GM15510 (cell line): ENCODE data around the gene OXCT1.

Experiments used
- POLR2A ChIP-seq: IDR thresholded peaks from 3 replicates; pipeline ENCODE4 v1.6.1; 2011; ENCODE audit warnings: borderline replicate concordance; ENCODE audit not compliant: insufficient read length; ENCODE audit errors: extremely low read depth

The OXCT1 gene

GRCh38 chr5:41882765-41883164 lies 12.5 kb upstream of the OXCT1 start:
- TF ChIP-seq POLR2A: no peak

DNA sequence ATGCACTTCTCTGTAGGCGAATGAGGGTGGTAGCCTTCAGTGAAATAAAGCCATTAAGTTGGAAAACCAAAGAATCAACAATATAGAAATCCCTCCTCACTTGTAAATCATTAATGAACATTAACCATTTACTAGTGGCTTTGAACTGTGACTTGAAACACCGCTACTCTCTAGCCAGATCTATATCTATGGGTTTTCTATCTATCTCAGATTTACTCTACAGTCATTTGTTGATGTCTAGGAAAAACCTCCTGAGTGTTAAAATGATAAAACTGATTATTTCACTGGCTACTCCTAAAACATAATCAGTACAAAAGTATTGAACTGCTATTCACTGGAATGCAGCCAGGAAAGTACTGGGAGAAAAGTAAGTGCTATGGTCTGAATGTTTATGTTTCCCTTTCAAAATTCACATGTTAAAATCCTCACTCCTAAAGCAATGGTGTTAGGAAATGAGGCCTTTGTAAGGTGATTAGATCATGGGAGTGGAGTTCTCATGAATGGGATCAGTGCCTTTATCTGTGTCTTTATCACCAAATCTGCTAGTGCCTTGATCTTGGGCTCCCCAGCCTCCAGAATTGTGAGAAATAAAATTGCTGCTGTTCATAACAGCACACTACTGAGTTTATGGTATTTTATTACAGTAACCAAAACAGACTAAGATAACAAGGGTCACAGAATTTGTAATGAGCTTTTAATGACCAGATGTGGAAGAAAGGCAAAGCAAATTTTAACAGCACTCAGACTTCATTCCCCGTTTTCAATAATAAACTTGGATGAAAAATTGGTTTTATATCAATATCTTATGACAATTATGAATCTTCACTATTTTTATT lies 8.6 kb upstream of the OXCT1 start:
- no peak for TF ChIP-seq POLR2A

- no peak for TF ChIP-seq POLR2A
Observed at GRCh38 chr5:41878173-41878572, 7.9 kb upstream of the OXCT1 start.

DNA sequence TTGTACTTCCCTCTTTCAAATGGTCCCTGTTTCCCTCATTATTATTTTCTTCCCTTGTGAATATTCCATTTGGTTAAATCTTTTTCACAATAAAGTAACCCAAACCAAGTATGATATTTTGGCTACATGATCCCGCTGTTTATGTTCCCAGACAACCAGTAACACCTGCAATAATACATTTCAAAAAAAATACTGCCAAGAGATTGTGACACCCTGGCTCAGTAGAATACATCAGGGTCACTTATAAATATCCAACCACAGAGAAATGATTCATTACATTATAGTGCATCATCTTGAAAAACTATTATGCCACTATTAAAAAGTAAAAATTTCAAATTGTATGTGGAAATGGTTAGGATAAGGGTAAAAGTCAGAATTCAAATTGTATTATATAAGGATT lies 7.2 kb upstream of the OXCT1 start:
- TF ChIP-seq POLR2A: no peak

- no peak for TF ChIP-seq POLR2A
Observed at GRCh38 chr5:41876678-41877077, 6.5 kb upstream of the OXCT1 start.

GRCh38 chr5:41875121-41875520 lies 4.9 kb upstream of the OXCT1 start:
- no peak for TF ChIP-seq POLR2A

GRCh38 chr5:41874512-41875060 lies 4.4 kb upstream of the OXCT1 start:
- TF ChIP-seq POLR2A: no peak

DNA sequence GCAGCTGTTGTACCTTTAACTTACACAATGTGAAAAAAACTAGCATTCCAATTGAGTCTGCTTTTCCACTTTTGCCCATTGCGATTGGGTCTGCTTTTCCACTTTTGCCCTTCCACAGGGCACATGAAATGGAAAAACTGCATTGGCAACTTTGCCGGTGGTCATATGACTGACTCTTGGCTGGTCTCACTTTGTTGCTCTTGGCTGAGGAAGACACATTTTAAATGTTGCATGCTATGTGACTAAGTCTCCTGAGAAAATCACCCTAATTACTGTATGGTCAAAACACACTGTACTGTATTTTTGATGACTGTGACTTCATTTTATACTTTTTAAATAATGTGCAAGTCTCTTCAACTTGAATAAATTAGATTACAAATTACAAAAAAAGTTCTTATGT lies 1.6 kb upstream of the OXCT1 start:
- no peak for TF ChIP-seq POLR2A

DNA sequence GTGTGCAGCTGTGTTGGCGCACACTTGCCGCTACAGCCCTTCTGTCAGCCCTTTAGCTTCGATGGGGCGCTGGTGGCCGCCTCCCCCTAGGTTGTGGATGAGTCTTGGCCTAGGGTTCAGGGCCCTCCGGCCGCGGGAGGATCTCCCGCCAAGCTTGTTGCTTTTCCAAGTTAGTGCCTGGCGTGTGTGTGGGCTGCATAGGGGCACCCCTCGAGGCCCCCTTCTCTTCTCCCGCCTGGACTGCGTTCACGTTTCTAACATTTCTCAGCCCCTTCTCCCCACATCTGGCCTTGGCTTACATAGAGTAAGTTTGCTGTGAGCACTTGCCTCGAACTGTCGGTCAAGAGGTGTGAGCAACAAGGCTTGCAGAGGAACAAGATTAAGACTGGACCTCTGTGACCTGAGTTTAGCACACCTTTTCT lies 413 bp upstream of the OXCT1 start:
- no peak for TF ChIP-seq POLR2A

DNA sequence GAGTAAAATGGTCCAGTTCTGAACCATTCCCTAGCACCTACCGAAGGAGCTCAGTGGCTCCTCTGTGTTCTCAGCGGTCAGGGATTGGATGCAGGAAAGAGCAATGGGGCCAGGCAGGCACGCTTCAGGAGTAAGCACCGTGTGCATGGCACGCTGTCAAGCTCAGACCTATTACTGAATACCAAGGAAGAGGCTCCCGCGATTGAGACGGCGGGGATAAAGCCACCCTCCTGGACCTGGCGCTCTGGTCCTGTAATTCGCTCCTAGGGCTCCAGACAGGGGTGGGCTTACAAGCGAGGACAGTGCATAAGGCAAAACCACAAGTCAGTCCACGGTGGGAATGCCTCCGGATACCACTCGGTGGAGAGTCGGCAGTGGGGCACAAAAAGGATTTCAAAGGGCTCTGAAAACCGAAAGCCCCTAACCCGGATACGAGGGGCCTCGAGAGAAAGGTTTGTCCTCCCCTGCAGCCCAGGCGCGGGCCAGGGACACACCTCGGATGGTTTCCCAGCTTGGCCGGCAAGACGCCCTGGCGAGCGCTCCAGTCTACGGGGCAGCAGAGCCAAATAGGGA lies 988 bp downstream of the OXCT1 start:
- no peak for TF ChIP-seq POLR2A

GRCh38 chr5:41863871-41864486 lies 6.2 kb downstream of the OXCT1 start:
- no peak for TF ChIP-seq POLR2A

- no peak for TF ChIP-seq POLR2A
Observed at GRCh38 chr5:41858890-41859289, 11.3 kb downstream of the OXCT1 start.

- TF ChIP-seq POLR2A: no peak
Observed at GRCh38 chr5:41857989-41858388, 12.2 kb downstream of the OXCT1 start.

DNA sequence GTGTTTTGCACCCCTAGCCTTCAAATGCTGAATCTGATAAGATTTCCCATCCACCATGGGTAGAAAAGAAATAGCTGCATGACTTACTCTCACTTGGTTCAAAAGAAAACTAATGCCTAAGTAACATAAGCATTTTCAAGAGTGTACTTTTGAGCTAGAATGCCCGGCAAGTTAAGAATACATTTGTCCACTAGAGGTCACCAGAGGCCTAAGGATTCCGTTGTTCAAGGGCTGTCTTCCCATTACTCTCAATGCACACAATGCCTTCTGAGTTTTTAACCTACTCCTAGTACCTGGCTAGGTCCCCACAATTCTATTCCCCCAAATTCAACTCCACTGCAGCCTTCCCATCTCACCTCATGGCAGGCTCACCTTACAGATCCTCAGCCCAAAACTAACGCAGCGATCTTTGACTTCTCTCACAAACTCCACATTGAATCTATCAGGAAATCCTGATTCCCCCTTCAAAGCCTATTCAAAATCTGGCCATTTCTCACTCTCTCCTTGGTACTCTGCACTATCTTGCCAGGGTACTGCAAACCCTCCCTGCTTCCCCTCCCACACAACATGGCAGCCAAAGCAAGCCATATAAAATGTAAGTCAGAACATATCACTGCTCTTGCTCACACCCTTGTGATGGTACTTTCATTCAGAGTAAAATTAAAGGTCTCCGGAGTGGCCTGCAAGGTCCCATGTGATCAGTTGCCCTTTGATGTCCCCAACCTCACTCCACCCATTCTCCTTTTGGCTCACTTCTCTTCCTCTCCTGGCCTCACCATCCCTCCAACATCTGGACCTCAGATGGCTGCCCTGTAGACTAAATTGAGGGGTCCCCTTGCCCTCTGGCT lies 13.4 kb downstream of the OXCT1 start:
- no peak for TF ChIP-seq POLR2A

DNA sequence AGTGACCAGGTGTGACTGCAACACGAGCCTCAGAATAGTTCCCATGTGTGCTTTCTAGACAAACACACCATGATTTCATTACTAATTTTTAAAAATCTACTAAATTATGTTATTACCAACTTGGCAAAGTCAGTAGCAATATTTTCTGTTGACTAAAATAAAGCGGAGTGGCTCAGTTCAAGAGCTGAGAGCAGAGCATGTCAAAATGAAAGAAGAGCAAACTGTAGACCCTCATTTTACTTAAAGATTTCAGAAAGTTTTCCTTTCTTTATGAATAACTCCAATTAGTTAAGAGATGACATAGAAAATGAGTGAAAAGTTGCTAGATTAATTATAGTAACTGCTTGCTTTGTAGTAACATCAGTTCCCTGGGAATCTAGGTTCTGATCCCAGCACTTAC lies 17.9 kb downstream of the OXCT1 start:
- TF ChIP-seq POLR2A: no peak
